GM21367 (cell line): ENCODE measurements around the gene TSBP1.
"Not testable (repeated sequence)": the region's sequence is repeated elsewhere in the genome, so short reads cannot be mapped to it uniquely, and the experiment has no call there.

Source experiments
- ATAC-seq: cut with Tn5 transposase; IDR thresholded peaks from one replicate; pipeline ENCODE4 v1.9.1; 2021; ENCODE audit not compliant: unreplicated experiment

The TSBP1 gene

GRCh38 chr6:32290886-32291450 lies 80.7 kb downstream of the TSBP1 start:
- ATAC-seq = no peak

GRCh38 chr6:32288426-32288825 lies 83.3 kb downstream of the TSBP1 start:
- ATAC-seq = no peak

GRCh38 chr6:32273801-32274577 lies 97.7 kb downstream of the TSBP1 start:
- not testable (repeated sequence) for ATAC-seq

DNA sequence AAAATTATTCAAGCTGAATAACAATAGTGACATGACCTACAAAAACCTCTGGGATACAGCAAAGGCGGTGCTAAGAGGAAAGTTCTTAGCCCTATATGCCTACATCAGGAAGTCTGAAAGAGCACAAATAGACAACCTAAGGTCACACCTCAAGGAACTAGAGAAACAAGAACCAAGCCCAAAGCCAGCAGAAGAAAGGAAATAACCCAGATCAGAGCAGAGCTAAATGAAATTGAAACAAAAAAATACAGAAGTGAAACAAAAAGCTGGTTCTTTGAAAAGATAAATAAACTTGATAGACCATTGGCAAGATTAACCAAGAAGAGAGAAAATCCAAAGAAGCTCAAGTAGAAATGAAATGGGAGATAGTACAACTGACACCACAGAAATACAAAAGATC lies 100.3 kb downstream of the TSBP1 start:
- no peak for ATAC-seq

DNA sequence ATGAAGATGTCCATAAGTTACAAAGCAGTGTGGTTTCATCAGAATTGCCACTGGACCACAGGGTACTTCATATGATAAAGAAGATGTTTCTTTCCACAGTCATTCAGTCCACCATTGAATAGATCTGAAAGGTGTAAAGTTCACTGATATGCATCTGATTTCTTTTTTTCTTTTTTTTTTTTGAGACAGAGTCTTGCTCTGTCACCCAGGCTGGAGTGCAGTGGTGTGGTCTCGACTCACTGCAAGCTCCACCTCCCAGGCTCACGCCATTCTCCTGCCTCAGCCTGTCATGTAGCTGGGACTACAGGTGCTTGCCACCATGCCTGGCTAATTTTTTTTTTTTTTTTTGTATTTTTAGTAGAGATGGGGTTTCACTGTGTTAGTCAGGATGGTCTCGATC lies 103.2 kb downstream of the TSBP1 start:
- ATAC-seq = not testable (repeated sequence)

- ATAC-seq = no peak
These were observed 104.7 kb downstream of the TSBP1 start for GRCh38 chr6:32267035-32267434.

DNA sequence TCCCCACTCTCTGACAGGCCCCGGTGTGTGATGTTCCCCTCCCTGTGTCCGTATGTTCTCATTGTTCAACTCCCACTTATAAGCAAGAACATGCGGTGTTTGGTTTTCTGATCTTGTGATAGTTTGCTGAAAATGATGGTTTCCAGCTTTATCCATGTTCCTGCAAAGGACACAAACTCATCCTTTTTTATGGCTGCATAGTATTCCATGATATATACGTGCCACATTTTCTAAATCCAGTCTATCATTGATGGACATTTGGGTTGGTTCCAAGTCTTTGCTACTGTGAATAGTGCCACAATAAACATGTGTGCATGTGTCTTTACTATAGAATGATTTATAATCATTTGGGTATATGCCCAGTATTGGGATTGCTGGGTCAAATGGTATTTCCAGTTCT lies 114.4 kb downstream of the TSBP1 start:
- ATAC-seq = not testable (repeated sequence)

- peak; percentile 70 for ATAC-seq
These were observed 116.2 kb downstream of the TSBP1 start for GRCh38 chr6:32255199-32256153.

GRCh38 chr6:32254761-32255198 lies 116.9 kb downstream of the TSBP1 start:
- no peak for ATAC-seq

DNA sequence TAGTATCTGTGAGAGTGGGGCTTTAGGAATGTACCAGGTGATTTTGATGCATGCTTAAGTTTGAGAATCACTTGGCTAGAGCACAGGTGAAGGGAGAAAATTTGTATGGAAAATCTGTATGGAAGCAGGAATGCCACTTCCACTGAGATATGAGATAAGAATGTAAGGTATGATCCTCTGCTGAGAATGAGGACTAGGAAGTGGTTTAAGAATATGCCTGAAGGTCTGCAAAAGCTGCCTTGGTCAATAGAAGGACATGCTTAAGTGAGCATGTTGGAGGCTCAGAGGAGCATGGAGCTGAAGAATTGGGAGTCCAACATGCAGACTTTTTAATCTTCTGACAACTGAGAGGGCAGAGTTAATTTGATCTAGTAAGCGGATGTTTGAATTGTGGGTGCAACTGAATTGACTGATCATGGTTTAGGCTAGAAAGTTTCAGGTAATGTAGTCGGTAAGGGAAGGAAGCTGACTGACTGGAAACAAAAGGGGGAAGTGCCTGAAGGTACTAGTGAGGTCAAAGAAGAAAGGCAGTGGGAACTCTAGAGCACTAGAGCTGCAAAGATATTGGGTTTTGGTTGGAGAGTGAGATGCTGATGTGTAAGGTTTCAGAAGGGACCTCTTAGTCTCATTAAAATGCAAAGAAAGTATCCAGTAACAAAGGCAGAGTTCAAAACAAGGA lies 119.2 kb downstream of the TSBP1 start:
- ATAC-seq = no peak

GRCh38 chr6:32249262-32249661 lies 122.4 kb downstream of the TSBP1 start:
- no peak for ATAC-seq

- ATAC-seq = no peak
These were observed 124.3 kb downstream of the TSBP1 start for GRCh38 chr6:32247401-32247800.

DNA sequence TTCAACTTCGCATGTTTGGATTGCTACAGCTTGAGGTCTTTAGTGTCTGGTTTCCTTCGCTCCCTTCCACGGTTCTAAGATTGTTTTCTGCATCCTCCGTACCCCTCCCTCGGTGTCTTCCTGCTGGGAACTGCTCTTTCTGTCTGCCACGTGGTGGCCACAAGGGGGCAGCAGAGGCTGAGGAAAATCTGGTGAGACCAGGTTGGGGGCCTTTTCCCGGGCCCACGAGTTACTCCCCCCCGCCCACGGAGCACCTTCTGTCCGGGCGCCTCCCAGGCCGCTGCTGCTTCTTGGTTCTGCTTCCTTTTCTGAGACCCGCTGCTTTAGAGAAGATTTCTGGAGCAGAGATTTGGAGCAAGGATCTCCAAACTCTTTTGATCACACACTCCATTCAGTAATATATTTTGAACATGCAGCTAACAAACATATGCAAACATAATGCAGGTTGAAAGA lies 126.7 kb downstream of the TSBP1 start:
- no peak for ATAC-seq

- ATAC-seq = no peak
These were observed 127.4 kb downstream of the TSBP1 start for GRCh38 chr6:32244270-32244669.
